IPS-15b (cell line): Measurements from ENCODE around the gene CDH18.

Experiments used
- H3K27me3 ChIP-seq: one replicate; pipeline ENCODE4 v1.6.1; 2013; ENCODE audit warnings: low read length; ENCODE audit not compliant: control insufficient read depth, insufficient read depth
- H3K36me3 ChIP-seq: one replicate; pipeline ENCODE4 v1.6.1; 2013; ENCODE audit warnings: low read length; ENCODE audit not compliant: control insufficient read depth, insufficient read depth
- H3K4me1 ChIP-seq: one replicate; pipeline ENCODE4 v1.6.1; 2013; ENCODE audit warnings: mild to moderate bottlenecking, low read length; ENCODE audit not compliant: control insufficient read depth, insufficient read depth
- H3K4me3 ChIP-seq: one replicate; pipeline ENCODE4 v1.5.1; 2013; ENCODE audit warnings: low read depth, low read length
- H3K9ac ChIP-seq: one replicate; pipeline ENCODE4 v1.6.1; 2013; ENCODE audit warnings: low read depth, mild to moderate bottlenecking, low read length
- H3K9me3 ChIP-seq: one replicate; pipeline ENCODE4 v1.6.1; 2013; ENCODE audit warnings: mild to moderate bottlenecking, low read length; ENCODE audit not compliant: control insufficient read depth, insufficient read depth

The CDH18 gene

GRCh38 chr5:19497229-19497815, 490.7 kb downstream of the CDH18 start:
- no peaks in the 10 kb centered on the region for H3K36me3 ChIP-seq
- no peak overlapping the region for H3K4me3 ChIP-seq
- no peak overlapping the region for H3K9ac ChIP-seq
- H3K9me3 ChIP-seq, result no peaks in the 10 kb centered on the region
- H3K27me3 ChIP-seq, result no peaks in the 10 kb centered on the region
- H3K4me1 ChIP-seq, result no peaks in the 10 kb centered on the region

- Histone ChIP-seq H3K9ac (no peak overlapping the region), H3K27me3 (no peaks in the 10 kb centered on the region), H3K4me3 (no peak overlapping the region), H3K4me1 (no peaks in the 10 kb centered on the region), H3K36me3 (no peaks in the 10 kb centered on the region), H3K9me3 (no peaks in the 10 kb centered on the region)
These were observed 491.9 kb downstream of the CDH18 start for GRCh38 chr5:19496056-19496455.

GRCh38 chr5:19492861-19493260, 495.1 kb downstream of the CDH18 start:
- no peaks in the 10 kb centered on the region for H3K36me3 ChIP-seq
- no peak overlapping the region for H3K4me3 ChIP-seq
- H3K9ac ChIP-seq, result no peak overlapping the region
- H3K9me3 ChIP-seq, result no peaks in the 10 kb centered on the region
- H3K27me3 ChIP-seq, result no peaks in the 10 kb centered on the region
- H3K4me1 ChIP-seq, result no peaks in the 10 kb centered on the region

GRCh38 chr5:19488786-19489185, 499.2 kb downstream of the CDH18 start:
- Histone ChIP-seq H3K27me3 (no peaks in the 10 kb centered on the region), H3K9ac (no peak overlapping the region), H3K4me3 (no peak overlapping the region), H3K36me3 (no peaks in the 10 kb centered on the region), H3K4me1 (no peaks in the 10 kb centered on the region), H3K9me3 (no peaks in the 10 kb centered on the region)

- H3K36me3 ChIP-seq, result no peaks in the 10 kb centered on the region
- H3K9ac ChIP-seq, result no peak overlapping the region
- H3K4me1 ChIP-seq, result no peaks in the 10 kb centered on the region
- no peak overlapping the region for H3K4me3 ChIP-seq
- H3K9me3 ChIP-seq, result no peaks in the 10 kb centered on the region
- no peaks in the 10 kb centered on the region for H3K27me3 ChIP-seq
These were observed 500.5 kb downstream of the CDH18 start for GRCh38 chr5:19487480-19487879.

GRCh38 chr5:19479562-19479961, 508.4 kb downstream of the CDH18 start:
- H3K4me1 ChIP-seq, result no peaks in the 10 kb centered on the region
- no peaks in the 10 kb centered on the region for H3K27me3 ChIP-seq
- no peaks in the 10 kb centered on the region for H3K9me3 ChIP-seq
- no peak overlapping the region for H3K4me3 ChIP-seq
- H3K9ac ChIP-seq, result no peak overlapping the region
- no peaks in the 10 kb centered on the region for H3K36me3 ChIP-seq

- Histone ChIP-seq H3K9me3 (no peaks in the 10 kb centered on the region), H3K9ac (no peak overlapping the region), H3K36me3 (no peaks in the 10 kb centered on the region), H3K4me1 (no peaks in the 10 kb centered on the region), H3K4me3 (no peak overlapping the region), H3K27me3 (no peaks in the 10 kb centered on the region)
These were observed 526.0 kb downstream of the CDH18 start for GRCh38 chr5:19462019-19462418.

- Histone ChIP-seq H3K4me1 (no peaks in the 10 kb centered on the region), H3K4me3 (no peak overlapping the region), H3K27me3 (no peaks in the 10 kb centered on the region), H3K36me3 (no peaks in the 10 kb centered on the region), H3K9me3 (no peaks in the 10 kb centered on the region), H3K9ac (no peak overlapping the region)
These were observed 563.5 kb downstream of the CDH18 start for GRCh38 chr5:19424506-19424905.
